H9 (cell line): ENCODE results near the gene EML5. TPM values are rescaled to one million over a fixed set of nuclear protein-coding genes. Genes with fewer than 3 reads are reported as not detected.

Experiments used
- DNase-seq: peaks from one replicate; pipeline ENCODE4 v3.0.0-alpha.2; 2017
- H2AFZ ChIP-seq: one replicate; pipeline ENCODE4 v1.6.1; 2013; ENCODE audit warnings: mild to moderate bottlenecking, low read length, control low read depth, moderate library complexity
- H2AK5ac ChIP-seq: 2 replicates; pipeline ENCODE4 v1.6.1; 2013; ENCODE audit warnings: low read length, control low read depth, mixed read lengths; ENCODE audit not compliant: insufficient read length
- H2BK120ac ChIP-seq: one replicate; pipeline ENCODE4 v1.6.1; 2013; ENCODE audit warnings: low read depth, mild to moderate bottlenecking, low read length, control low read depth, inconsistent platforms; ENCODE audit not compliant: poor library complexity, severe bottlenecking
- H2BK12ac ChIP-seq: 2 replicates; pipeline ENCODE4 v1.6.1; 2013; ENCODE audit warnings: low read length, control low read depth, mixed read lengths, low read depth; ENCODE audit not compliant: insufficient read length
- H2BK15ac ChIP-seq: 2 replicates; pipeline ENCODE4 v1.6.1; 2013; ENCODE audit warnings: low read depth, low read length, control low read depth
- H2BK20ac ChIP-seq: one replicate; pipeline ENCODE4 v1.6.1; 2013; ENCODE audit warnings: low read depth, mild to moderate bottlenecking, low read length, control low read depth, inconsistent platforms; ENCODE audit not compliant: poor library complexity, severe bottlenecking
- H2BK5ac ChIP-seq: 2 replicates; pipeline ENCODE4 v1.6.1; 2013; ENCODE audit warnings: low read length, control low read depth, mixed read lengths; ENCODE audit not compliant: insufficient read length
- H3K14ac ChIP-seq: 2 replicates; pipeline ENCODE4 v1.6.1; 2013; ENCODE audit warnings: low read length, control low read depth; ENCODE audit not compliant: insufficient read depth
- H3K18ac ChIP-seq: 2 replicates; pipeline ENCODE4 v1.6.1; 2013; ENCODE audit warnings: low read depth, mild to moderate bottlenecking, mixed read lengths, low read length, control low read depth; ENCODE audit not compliant: insufficient read length
- H3K23ac ChIP-seq: 2 replicates; pipeline ENCODE4 v1.6.1; 2013; ENCODE audit warnings: low read length, control low read depth, mixed read lengths, low read depth; ENCODE audit not compliant: insufficient read length
- H3K23me2 ChIP-seq: 2 replicates; pipeline ENCODE4 v1.6.1; 2013; ENCODE audit warnings: low read depth, mild to moderate bottlenecking, mixed read lengths, low read length, control low read depth; ENCODE audit not compliant: insufficient read length, poor library complexity, severe bottlenecking
- H3K27ac ChIP-seq: 2 replicates; pipeline ENCODE4 v1.5.1; 2013; ENCODE audit warnings: low read length, control low read depth, mixed read lengths, low read depth; ENCODE audit not compliant: insufficient read length
- H3K27me3 ChIP-seq: 2 replicates; pipeline ENCODE4 v1.6.1; 2013; ENCODE audit warnings: low read length, control low read depth, inconsistent platforms; ENCODE audit not compliant: insufficient read depth
- H3K4ac ChIP-seq: 2 replicates; pipeline ENCODE4 v1.6.1; 2013; ENCODE audit warnings: low read depth, mild to moderate bottlenecking, control low read depth, inconsistent platforms, low read length, moderate library complexity
- H3K4me1 ChIP-seq: 2 replicates; pipeline ENCODE4 v1.6.1; 2013; ENCODE audit warnings: low read length, control low read depth, inconsistent platforms; ENCODE audit not compliant: insufficient read depth
- H3K4me2 ChIP-seq: 2 replicates; pipeline ENCODE4 v1.6.1; 2013; ENCODE audit warnings: low read length, control low read depth, mixed read lengths; ENCODE audit not compliant: insufficient read length, insufficient read depth
- H3K56ac ChIP-seq: 2 replicates; pipeline ENCODE4 v1.6.1; 2013; ENCODE audit warnings: low read depth, mild to moderate bottlenecking, mixed read lengths, low read length, control low read depth; ENCODE audit not compliant: insufficient read length
- H3K79me1 ChIP-seq: 2 replicates; pipeline ENCODE4 v1.6.1; 2013; ENCODE audit warnings: low read depth, mild to moderate bottlenecking, moderate library complexity, low read length, control low read depth, inconsistent platforms; ENCODE audit not compliant: insufficient read depth, poor library complexity, severe bottlenecking
- H3K79me2 ChIP-seq: 2 replicates; pipeline ENCODE4 v1.6.1; 2013; ENCODE audit warnings: low read length, control low read depth, inconsistent platforms; ENCODE audit not compliant: insufficient read depth
- H3K9ac ChIP-seq: 2 replicates; pipeline ENCODE4 v1.6.1; 2013; ENCODE audit warnings: low read length, control low read depth, mixed read lengths; ENCODE audit not compliant: insufficient read length; ENCODE audit errors: extremely low read depth
- H3K9me3 ChIP-seq: one replicate; pipeline ENCODE4 v1.6.1; 2013; ENCODE audit warnings: low read depth, low read length, inconsistent platforms; ENCODE audit not compliant: control insufficient read depth
- H3T11ph ChIP-seq: one replicate; pipeline ENCODE4 v1.6.1; 2013; ENCODE audit warnings: mild to moderate bottlenecking, low read length, control low read depth, inconsistent platforms
- H4K20me1 ChIP-seq: one replicate; pipeline ENCODE4 v1.6.1; 2013; ENCODE audit not compliant: control insufficient read depth, insufficient read length, insufficient read depth
- H4K5ac ChIP-seq: 2 replicates; pipeline ENCODE4 v1.6.1; 2013; ENCODE audit warnings: low read depth, mild to moderate bottlenecking, mixed read lengths, low read length, control low read depth; ENCODE audit not compliant: insufficient read length
- H4K8ac ChIP-seq: replicated peaks from 2 replicates; pipeline ENCODE4 v1.6.1; 2013; ENCODE audit warnings: low read length, control low read depth, mixed read lengths, low read depth; ENCODE audit not compliant: insufficient read length
- H4K91ac ChIP-seq: 2 replicates; pipeline ENCODE4 v1.6.1; 2013; ENCODE audit warnings: low read depth, mild to moderate bottlenecking, moderate library complexity, mixed read lengths, low read length, control low read depth; ENCODE audit not compliant: insufficient read length
- H3K27ac Mint-ChIP-seq, 3 experiments: 2 replicates in 2 of 3; 3 replicates in 1 of 3; pipeline ENCODE4 v1.8.0; 2020 to 2021; ENCODE audit warnings: mixed read lengths in 3 of 3, mild to moderate bottlenecking in 1 of 3, moderate library complexity in 1 of 3
- H3K27me3 Mint-ChIP-seq: 2 replicates; pipeline ENCODE4 v1.8.0; 2021; ENCODE audit warnings: low read depth, mild to moderate bottlenecking, moderate library complexity, mixed read lengths
- H3K36me3 Mint-ChIP-seq, 3 experiments: 2 replicates in 2 of 3; 3 replicates in 1 of 3; pipeline ENCODE4 v1.8.0; 2020 to 2021; ENCODE audit warnings: low read depth in 3 of 3, mixed read lengths in 3 of 3; ENCODE audit not compliant: insufficient read depth in 1 of 3
- H3K4me1 Mint-ChIP-seq, 2 experiments: 2 replicates each; pipeline ENCODE4 v1.8.0; 2020; ENCODE audit warnings: mixed read lengths in 2 of 2
- H3K4me3 Mint-ChIP-seq, 2 experiments: 2 replicates in 1 of 2; 3 replicates in 1 of 2; pipeline ENCODE4 v1.8.0; 2020 to 2021; ENCODE audit warnings: mild to moderate bottlenecking in 2 of 2, mixed read lengths in 2 of 2, moderate library complexity in 1 of 2
- H3K9me3 Mint-ChIP-seq, 2 experiments: 2 replicates in 1 of 2; 3 replicates in 1 of 2; pipeline ENCODE4 v1.8.0; 2020; ENCODE audit warnings: mild to moderate bottlenecking in 2 of 2, mixed read lengths in 2 of 2, moderate library complexity in 1 of 2
- CTCF ChIP-seq: fragments of 200-600 bp; sonication (generic); conservative IDR thresholded peaks from 3 replicates; pipeline ENCODE4 v1.8.0; 2021; ENCODE audit warnings: antibody characterized with exemption, mild to moderate bottlenecking
- WGBS: extraction: QIAGEN DNeasy Blood & Tissue Kit; methylation state at CpG from one replicate; pipeline ENCODE4 v1.1.7; 2013; ENCODE audit warnings: missing lambda C conversion rate, low lambda C conversion rate, mixed read lengths; ENCODE audit not compliant: insufficient read length; ENCODE audit errors: extremely low coverage; 5-methylcytosine and 5-hydroxymethylcytosine counted together
- total RNA-seq: library from RNA; stranded (reverse); gene quantifications from 2 replicates; pipeline ENCODE4 v1.2.1, GENCODE V29; 2021

The EML5 gene
- total RNA-seq, 1 experiment from 2014 or later: 0.81 TPM

GRCh38 chr14:88802596-88802995 is 9.8 kb upstream of the EML5 start:
- Histone ChIP-seq H3K9me3 (no peaks in the 10 kb centered on the region), H2BK120ac (no peak overlapping the region), H3K79me2 (no peaks in the 10 kb centered on the region), H2AK5ac (no peak overlapping the region), H3K9ac (no peak overlapping the region), H2AFZ (no peak overlapping the region), H3K27ac (no peak overlapping the region), H3K14ac (no peak overlapping the region), H2BK5ac (no peak overlapping the region), H2BK15ac (no peak overlapping the region), H2BK20ac (no peak overlapping the region), H4K20me1 (no peaks in the 10 kb centered on the region), H4K8ac (no peak overlapping the region), H3K56ac (no peak overlapping the region), H3K4ac (no peak overlapping the region), H3K23me2 (no peaks in the 10 kb centered on the region), H4K91ac (no peak overlapping the region), H3K18ac (no peak overlapping the region), H2BK12ac (no peak overlapping the region), H3T11ph (no peak overlapping the region), H3K4me2 (no peak overlapping the region), H4K5ac (no peak overlapping the region), H3K23ac (no peak overlapping the region), H3K27me3 (no peaks in the 10 kb centered on the region), H3K4me1 (no peaks in the 10 kb centered on the region), H3K79me1 (no peaks in the 10 kb centered on the region)
- H3K36me3 Mint-ChIP-seq: no peaks in the 10 kb centered on the region
- H3K27me3 Mint-ChIP-seq: peaks cover 33% of the 10 kb centered on the region
- no CpG with 5 or more reads among the region's 6 CpGs for WGBS
- no peak overlapping the region for H3K27ac Mint-ChIP-seq
- H3K9me3 Mint-ChIP-seq: peaks cover 2 to 3% of the 10 kb centered on the region in 2 experiments; a peak in 2 of 5 replicates
- no peak for DNase-seq
- H3K4me3 Mint-ChIP-seq: no peak overlapping the region
- peaks cover 2 to 5% of the 10 kb centered on the region in 2 experiments; a peak in 1 of 4 replicates for H3K4me1 Mint-ChIP-seq
- TF ChIP-seq CTCF: no peak
